Neural progenitor cell (in vitro differentiated cells): Measurements from ENCODE around the gene FOXA1.

Experiments
- EZH2phosphoT487 ChIP-seq: fragments of 200-600 bp; sonication (generic); IDR thresholded peaks from 2 replicates; pipeline ENCODE4 v1.6.1; 2017; ENCODE audit warnings: antibody characterized with exemption
- TF ChIP-seq, protein P1 (sequence below): fragments of 200-600 bp; sonication (generic); IDR thresholded peaks from 2 replicates; pipeline ENCODE4 v1.5.1; 2017; ENCODE audit warnings: antibody characterized with exemption, mild to moderate bottlenecking

DNA sequence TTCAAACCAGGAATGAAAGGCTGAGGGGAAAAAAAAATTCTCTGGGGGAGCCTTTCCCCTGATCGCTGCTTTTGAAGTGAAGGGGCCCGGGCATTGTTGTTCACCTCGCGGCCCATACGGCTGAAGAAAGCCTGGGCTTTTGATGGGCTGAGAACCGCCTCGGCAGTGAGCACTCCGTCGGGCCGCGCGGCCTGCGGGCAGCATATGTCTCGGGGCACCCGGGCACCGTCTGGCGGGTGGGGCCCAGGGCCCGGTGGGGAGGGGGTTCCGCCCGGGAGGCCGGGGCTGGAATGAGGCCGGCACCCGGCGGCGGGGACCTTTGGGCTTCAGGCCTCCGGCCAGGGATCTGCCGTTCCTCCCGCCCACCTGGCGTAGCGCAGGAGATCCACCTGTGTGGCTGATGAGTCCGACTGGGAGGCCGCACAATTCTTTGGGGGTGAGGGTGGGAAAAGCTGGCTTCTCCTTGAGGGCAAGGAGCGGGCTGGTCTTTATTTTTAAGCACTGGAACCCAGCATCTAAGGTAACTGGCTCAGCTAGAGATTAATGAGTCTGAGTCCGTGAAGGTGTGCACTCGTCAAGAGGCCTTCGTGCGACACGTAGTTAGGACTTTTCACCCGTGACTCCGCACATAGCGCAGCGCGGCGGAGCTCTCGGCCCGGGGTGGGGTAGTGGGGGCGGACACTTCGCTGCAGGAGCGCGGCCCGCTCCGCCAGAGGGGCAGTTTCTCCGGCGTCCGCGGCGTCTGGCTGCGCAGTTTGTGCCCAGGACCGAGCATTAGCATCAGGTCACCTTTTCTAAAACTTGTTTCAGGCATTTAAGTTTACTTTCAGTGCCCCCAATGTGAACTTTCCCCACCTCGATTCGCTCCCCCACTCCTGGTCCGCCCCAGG lies 10.6 kb downstream of the FOXA1 start:
- TF ChIP-seq, protein P1, sequence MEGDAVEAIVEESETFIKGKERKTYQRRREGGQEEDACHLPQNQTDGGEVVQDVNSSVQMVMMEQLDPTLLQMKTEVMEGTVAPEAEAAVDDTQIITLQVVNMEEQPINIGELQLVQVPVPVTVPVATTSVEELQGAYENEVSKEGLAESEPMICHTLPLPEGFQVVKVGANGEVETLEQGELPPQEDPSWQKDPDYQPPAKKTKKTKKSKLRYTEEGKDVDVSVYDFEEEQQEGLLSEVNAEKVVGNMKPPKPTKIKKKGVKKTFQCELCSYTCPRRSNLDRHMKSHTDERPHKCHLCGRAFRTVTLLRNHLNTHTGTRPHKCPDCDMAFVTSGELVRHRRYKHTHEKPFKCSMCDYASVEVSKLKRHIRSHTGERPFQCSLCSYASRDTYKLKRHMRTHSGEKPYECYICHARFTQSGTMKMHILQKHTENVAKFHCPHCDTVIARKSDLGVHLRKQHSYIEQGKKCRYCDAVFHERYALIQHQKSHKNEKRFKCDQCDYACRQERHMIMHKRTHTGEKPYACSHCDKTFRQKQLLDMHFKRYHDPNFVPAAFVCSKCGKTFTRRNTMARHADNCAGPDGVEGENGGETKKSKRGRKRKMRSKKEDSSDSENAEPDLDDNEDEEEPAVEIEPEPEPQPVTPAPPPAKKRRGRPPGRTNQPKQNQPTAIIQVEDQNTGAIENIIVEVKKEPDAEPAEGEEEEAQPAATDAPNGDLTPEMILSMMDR, result no peak
- peak; percentile 87 for TF ChIP-seq EZH2phosphoT487
